Peyer's patch (tissue), 4 donors: Measurements from ENCODE around the gene JDP2.

ENCODE experiments used
- CTCF ChIP-seq, 6 experiments: fragments of 450-650 bp in 4 of 6; fragments of 200-600 bp in 2 of 6; sonication (generic) in 1 of 6; IDR thresholded peaks; one replicate each; pipeline ENCODE4 v1.5.1; 2017 to 2019; ENCODE audit warnings: antibody characterized with exemption in 6 of 6, mild to moderate bottlenecking in 3 of 6, moderate library complexity in 1 of 6
- POLR2A ChIP-seq, 2 donors: fragments of 450-650 bp; IDR thresholded peaks; one replicate each; pipeline ENCODE4 v1.5.1; 2017; ENCODE audit warnings: antibody characterized with exemption in 2 of 2, mild to moderate bottlenecking in 2 of 2, moderate library complexity in 2 of 2

GRCh38 chr14:75450381-75451276 lies 22.8 kb downstream of the JDP2 start:
- TF ChIP-seq CTCF (IDR thresholded peaks at IDR 0.05) (peak in 3 of 6 experiments; percentile 42 to 44 (median 43)), POLR2A (IDR thresholded peaks at IDR 0.05) (peak in 1 of 2 donors; percentile 47)
